SK-N-DZ (cell line): ENCODE data around the gene KRT79.

Experiments
- DNase-seq: peaks from one replicate; pipeline ENCODE4 v3.0.0-alpha.2; 2015; ENCODE audit warnings: low spot score
- small RNA-seq, 2 experiments: library from RNA; depleted of rRNA; stranded (forward); fragments of <200 nt; gene quantifications; one replicate each; pipeline ENCODE3, GENCODE V24; 2014

Gene KRT79

DNA sequence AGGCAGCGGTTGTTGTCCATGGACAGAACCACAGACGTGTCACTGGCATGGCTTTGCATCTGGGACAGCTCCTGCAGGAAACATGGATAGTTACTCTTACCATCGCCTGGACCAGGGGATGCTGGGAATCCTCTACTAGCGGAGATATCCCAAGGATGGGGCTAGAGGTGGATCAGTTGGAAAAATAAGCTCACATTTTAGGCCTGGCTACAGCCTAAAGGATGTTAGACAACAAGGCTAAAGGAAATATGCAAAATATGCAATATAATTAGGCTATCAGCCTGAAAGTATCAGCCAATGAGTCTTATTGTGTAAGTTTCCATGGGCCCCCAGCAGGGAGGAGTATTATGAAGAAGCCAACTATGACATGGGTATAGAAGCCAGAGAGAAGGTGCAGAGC is 61.9 kb downstream of the KRT79 start:
- no peak for DNase-seq

DNA sequence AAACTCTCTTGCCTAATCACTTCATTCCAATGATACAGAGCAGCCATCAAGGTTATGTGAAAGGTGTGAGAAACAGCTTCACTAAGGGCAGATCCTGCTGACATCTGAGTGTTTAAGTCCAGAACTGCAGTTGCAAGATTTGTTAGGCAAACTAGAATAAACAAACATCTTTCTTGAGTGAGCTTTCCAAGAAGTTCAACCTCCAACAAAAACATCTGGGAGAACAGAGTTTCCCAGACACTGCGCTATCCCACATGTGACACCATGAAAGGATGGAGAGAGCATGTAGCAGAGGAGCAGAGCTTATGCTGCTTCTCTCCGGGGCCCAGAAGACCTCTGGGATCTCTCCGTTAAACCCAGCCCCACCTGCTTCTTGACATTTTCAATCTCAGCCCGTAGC is 62.6 kb downstream of the KRT79 start:
- DNase-seq = no peak

Small RNAs within 50 kb of the gene (small RNA-seq; reads per million reads assigned to genes)
- gene AC107016.2 = 0 reads per million in 2 experiments
